Activated naive CD4-positive, alpha-beta T cell treated with anti-CD3 and anti-CD28 coated beads for 36 hours (primary cell): ENCODE measurements around the gene GFOD1. TPM values are rescaled to one million over a fixed set of nuclear protein-coding genes. Genes with fewer than 3 reads are reported as not detected.
A peak's percentile ranks its signal among the peaks of the same experiment; 100 is the strongest.

Experiments used
- CTCF ChIA-PET: fragments of 350-600 bp; sonication (Branson Sonifier 250); formaldehyde crosslinking; loops from one replicate; lab custom pipeline; 2021; ENCODE audit warnings: antibody characterized with exemption; lab: Charles Lee
- DNase-seq: peaks from one replicate; pipeline ENCODE4 v3.0.0-alpha.2; 2020
- H3K27ac Mint-ChIP-seq: one replicate; pipeline ENCODE4 v1.8.0; 2021; ENCODE audit warnings: mild to moderate bottlenecking, mixed read lengths
- H3K27me3 Mint-ChIP-seq: one replicate; pipeline ENCODE4 v1.8.0; 2021; ENCODE audit warnings: low read depth, mixed read lengths
- H3K36me3 Mint-ChIP-seq: one replicate; pipeline ENCODE4 v1.8.0; 2021; ENCODE audit warnings: low read depth, mixed read lengths
- H3K4me1 Mint-ChIP-seq: one replicate; pipeline ENCODE4 v1.8.0; 2021; ENCODE audit warnings: low read depth, mixed read lengths
- H3K4me3 Mint-ChIP-seq: one replicate; pipeline ENCODE4 v1.8.0; 2021; ENCODE audit warnings: mild to moderate bottlenecking, moderate library complexity, mixed read lengths
- H3K9me3 Mint-ChIP-seq: one replicate; pipeline ENCODE4 v1.8.0; 2021; ENCODE audit warnings: mixed read lengths
- intact Hi-C: fragments of 100-400 bp; cut with micrococcal nuclease; formaldehyde crosslinking; loops from one replicate; pipeline ENCODE4 v1.15.1; 2023
- total RNA-seq, 2 experiments: library from RNA; stranded (reverse); gene quantifications; one replicate each; pipeline ENCODE4 v1.2.3, GENCODE V29; 2021

GFOD1 gene
- total RNA-seq, 2 experiments from 2014 or later, result 3.7 to 4.2 TPM

DNA sequence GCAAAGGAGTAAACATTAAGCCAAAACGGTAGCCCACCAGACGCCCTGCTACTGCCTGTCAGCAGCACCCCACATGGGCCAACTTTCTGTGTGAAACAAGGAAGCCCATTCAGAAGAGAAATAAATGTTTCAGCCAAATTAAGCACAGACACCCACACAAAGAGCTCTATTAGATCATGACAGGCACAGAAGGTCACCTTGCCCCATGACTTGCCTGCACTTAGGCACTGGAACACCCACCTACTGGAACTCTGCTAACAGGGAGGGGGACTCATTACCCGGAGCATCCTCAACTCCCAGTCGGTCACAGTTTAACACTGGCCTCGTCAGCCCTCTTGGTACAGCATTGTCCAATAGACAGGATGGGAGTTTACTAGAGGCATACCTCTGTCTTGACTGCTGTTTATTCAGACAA lies 31.8 kb downstream of the GFOD1 start:
- intact Hi-C loops, result loop anchor here (2.0 kb wide), 3 partner anchors 23 to 311 kb away; no protein-coding TSS in a partner anchor
- Mint-ChIP-seq H3K4me1 (peaks cover 45% of the 10 kb centered on the region), H3K27me3 (no peaks in the 10 kb centered on the region), H3K9me3 (no peaks in the 10 kb centered on the region), H3K4me3 (no peak overlapping the region), H3K27ac (peak overlapping the region; percentile 50), H3K36me3 (peaks cover 1% of the 10 kb centered on the region)
- CTCF ChIA-PET, result interaction anchor here (1.0 to 1.3 kb wide), 2 partner anchors 18 to 116 kb away, joined by 3 read pairs; no protein-coding TSS in a partner anchor
- DNase-seq, result no peak

DNA sequence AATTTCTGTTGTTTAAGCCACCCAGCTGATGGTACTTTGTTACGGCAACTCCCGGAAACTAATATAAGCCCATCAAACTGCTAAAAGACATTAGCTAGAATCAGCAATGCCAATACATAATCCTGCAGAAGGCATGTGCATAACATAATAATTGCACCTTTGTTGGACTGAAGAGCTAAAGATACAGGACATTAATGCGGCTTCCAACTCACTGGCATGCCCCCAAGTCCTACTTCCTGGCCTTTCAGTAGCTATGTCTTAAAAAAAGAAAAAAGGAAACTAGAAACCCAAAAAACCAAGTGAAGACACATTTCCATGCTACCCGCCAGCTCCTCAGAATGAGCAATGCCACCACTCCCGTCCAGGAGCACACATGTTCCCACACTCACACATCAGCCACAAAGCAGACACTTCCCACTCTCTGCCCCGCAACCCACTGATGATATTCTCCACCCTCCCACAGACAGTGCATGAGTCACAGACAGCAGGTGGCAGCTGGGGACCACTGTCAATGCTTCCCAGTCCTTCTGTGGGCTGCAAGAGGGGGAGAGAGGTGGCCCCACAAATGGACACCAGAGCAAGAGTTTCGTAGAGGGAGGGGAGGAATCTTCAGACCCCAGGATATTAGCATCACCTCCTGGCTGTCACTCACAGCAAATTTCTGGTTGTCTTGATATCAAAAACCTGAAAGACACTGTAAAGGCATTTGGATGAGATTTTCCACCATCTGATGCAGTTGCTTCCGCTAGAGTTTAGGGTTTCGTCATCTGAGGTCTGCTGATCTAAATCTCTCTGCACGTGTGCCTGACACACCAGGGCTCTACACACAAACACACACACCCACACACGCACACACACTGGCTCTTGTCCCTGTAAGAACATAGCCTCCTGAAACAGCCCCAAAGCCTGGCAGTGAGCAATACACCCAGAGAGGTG lies 32.8 kb downstream of the GFOD1 start:
- peak overlapping the region; percentile 93 for H3K27ac Mint-ChIP-seq
- H3K27me3 Mint-ChIP-seq, result no peaks in the 10 kb centered on the region
- CTCF ChIA-PET, result interaction anchor here (0.8 to 1.4 kb wide), 2 partner anchors 18 to 98 kb away, joined by 4 read pairs; no protein-coding TSS in a partner anchor
- peaks cover 3% of the 10 kb centered on the region for H3K9me3 Mint-ChIP-seq
- H3K4me3 Mint-ChIP-seq, result peak overlapping the region; percentile 46
- peak; percentile 86 for DNase-seq
- intact Hi-C loops, result loop anchor here (1.0 to 5.0 kb wide), 14 partner anchors 12 to 333 kb away; partner anchors contain the start of gene RANBP9
- H3K36me3 Mint-ChIP-seq, result peaks cover under 1% of the 10 kb centered on the region
- H3K4me1 Mint-ChIP-seq, result peaks cover 45% of the 10 kb centered on the region

DNA sequence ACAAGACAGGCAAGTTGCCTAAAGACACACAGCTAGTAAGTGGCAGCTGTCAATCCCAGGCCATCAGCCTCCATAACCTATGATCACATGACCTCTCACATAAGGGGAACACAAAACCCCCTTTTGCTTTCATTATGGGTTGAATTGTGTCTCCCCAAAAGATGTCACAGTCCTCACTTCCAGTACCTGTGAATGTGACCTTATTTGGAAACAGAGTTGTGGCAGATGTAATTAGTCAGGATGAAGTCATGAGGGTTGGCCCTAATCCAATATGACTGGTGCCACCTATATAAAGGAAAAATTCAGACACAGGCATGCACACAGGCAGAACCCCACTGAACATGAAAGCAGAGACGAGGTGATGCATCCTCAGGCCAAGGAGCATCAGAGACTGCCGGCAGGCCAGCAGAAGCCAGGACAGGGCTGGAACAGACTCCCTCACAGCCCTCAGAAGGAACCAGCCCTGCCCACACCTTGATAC lies 33.6 kb downstream of the GFOD1 start:
- no peaks in the 10 kb centered on the region for H3K27me3 Mint-ChIP-seq
- H3K4me1 Mint-ChIP-seq, result peaks cover 45% of the 10 kb centered on the region
- peaks cover 3% of the 10 kb centered on the region for H3K9me3 Mint-ChIP-seq
- DNase-seq, result peak; percentile 72
- H3K36me3 Mint-ChIP-seq, result no peaks in the 10 kb centered on the region
- CTCF ChIA-PET, result interaction anchor here (0.8 to 1.4 kb wide), 2 partner anchors 18 to 98 kb away, joined by 4 read pairs; no protein-coding TSS in a partner anchor
- intact Hi-C loops, result loop anchor here (1.0 to 5.0 kb wide), 15 partner anchors 12 to 1993 kb away; partner anchors contain the start of gene RANBP9
- H3K27ac Mint-ChIP-seq, result peak overlapping the region; percentile 93
- peak overlapping the region; percentile 46 for H3K4me3 Mint-ChIP-seq

DNA sequence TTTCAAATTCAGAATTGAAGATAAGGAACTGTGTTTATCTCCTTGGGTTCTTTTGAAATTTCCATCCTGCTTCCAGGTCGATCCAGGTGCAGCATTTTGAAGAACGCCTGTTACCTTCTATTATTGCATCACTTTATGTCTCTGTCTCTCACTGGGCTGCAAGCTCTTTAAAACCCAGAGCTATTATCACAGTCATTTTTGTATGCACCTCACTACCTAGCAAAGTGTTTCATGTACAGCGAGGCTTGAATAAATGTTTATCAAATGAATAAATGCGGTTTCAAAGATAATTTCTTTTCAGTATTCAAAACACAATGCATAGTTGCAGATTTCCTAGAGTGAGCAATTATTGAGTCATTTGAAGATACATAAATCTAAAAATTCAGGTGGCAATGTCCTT lies 34.2 kb downstream of the GFOD1 start:
- intact Hi-C loops, result loop anchor here (2.0 to 5.0 kb wide), 3 partner anchors 74 to 1992 kb away; partner anchors contain the start of gene RANBP9
- CTCF ChIA-PET, result interaction anchor here (1.4 kb wide), 1 partner anchor 17 kb away, joined by 4 read pairs; no protein-coding TSS in a partner anchor
- H3K27ac Mint-ChIP-seq, result no peak overlapping the region

DNA sequence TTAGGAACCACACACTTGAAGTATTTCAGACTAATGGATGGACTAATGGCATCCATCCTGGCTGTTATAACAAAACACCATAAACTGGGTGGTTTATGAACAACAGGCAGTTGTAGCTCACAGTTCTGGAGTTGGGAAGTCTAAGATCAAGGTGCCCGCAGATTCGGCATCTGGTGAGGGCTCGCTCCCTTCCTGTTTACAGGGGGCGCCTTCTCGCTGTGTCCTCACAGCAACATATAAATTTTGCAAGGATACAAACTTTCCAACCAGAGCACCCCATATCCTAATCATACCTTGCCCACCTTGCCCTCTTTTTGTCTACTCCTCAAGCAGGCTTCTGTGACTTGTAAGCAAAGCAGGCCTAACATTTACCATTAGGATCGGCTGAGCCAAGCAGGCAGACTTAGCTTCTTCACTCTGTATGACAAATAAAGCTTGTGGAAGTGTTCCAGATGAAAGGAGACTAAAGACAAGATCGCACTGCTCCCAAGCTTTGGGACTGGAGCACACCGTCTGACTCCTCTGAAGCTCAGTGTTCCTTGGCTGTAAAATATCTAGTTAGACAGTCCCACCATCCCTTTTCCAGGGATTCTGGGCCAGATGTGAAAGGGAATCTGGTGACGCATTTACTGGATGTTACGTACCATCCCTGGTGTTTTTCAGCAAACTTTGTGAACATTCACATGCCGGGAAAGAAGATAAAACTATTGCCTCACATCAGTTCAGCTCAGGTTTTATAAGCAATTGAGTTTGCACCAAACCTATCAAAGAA lies 34.9 kb downstream of the GFOD1 start:
- H3K4me3 Mint-ChIP-seq, result no peak overlapping the region
- no peak for DNase-seq
- peaks cover 46% of the 10 kb centered on the region for H3K4me1 Mint-ChIP-seq
- peaks cover 3% of the 10 kb centered on the region for H3K9me3 Mint-ChIP-seq
- H3K27ac Mint-ChIP-seq, result no peak overlapping the region
- CTCF ChIA-PET, result no interaction called here
- intact Hi-C loops, result loop anchor here (2.0 to 5.0 kb wide), 3 partner anchors 75 to 1992 kb away; partner anchors contain the start of gene RANBP9
- H3K27me3 Mint-ChIP-seq, result no peaks in the 10 kb centered on the region
- H3K36me3 Mint-ChIP-seq, result no peaks in the 10 kb centered on the region

More for the DNA sequence above, 34.2 kb downstream of the GFOD1 start:
- H3K9me3 Mint-ChIP-seq, result peaks cover 3% of the 10 kb centered on the region
- H3K36me3 Mint-ChIP-seq, result no peaks in the 10 kb centered on the region
- DNase-seq, result no peak
- H3K27me3 Mint-ChIP-seq, result no peaks in the 10 kb centered on the region
- H3K4me1 Mint-ChIP-seq, result peaks cover 45% of the 10 kb centered on the region
- no peak overlapping the region for H3K4me3 Mint-ChIP-seq

DNA sequence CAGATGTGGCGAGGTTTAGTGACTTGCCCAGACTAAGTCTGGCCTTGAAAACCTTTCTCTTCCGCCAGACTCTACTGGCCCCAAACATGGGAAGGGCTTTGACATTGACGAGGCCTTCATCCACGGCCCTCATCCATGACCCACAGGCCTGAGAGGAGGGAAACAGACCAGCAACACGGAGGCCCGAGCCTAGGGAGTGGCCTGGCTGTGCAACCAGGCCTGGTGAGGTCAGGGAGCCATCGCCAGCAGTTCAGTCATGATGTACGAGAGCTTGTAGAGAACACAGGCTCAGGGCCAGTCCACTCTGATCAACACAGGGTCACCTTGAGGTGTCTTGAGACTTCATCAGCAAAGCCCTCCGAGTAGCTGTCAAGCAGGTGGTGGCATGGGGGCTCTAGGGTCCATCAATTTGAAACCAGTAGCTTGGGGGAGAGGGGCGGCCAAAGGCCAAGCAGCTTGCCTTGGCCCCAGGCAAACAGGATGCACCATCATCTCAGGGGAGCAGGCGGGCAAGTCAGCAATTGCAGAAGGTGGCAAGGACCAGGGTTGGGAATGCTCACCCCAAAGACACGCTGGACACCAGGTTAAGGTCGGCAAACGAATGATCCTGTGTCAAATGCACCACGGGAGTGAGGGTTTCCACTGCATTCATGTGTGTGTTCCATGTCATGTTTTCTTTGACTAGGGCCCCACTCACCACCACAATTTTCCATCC lies 36.1 kb downstream of the GFOD1 start:
- H3K36me3 Mint-ChIP-seq, result no peaks in the 10 kb centered on the region
- CTCF ChIA-PET, result no interaction called here
- peaks cover 39% of the 10 kb centered on the region for H3K4me1 Mint-ChIP-seq
- H3K27me3 Mint-ChIP-seq, result no peaks in the 10 kb centered on the region
- H3K4me3 Mint-ChIP-seq, result no peak overlapping the region
- H3K27ac Mint-ChIP-seq, result no peak overlapping the region
- no peak for DNase-seq
- peaks cover 3% of the 10 kb centered on the region for H3K9me3 Mint-ChIP-seq
- intact Hi-C loops, result loop anchor here (5.0 kb wide), 2 partner anchors 76 to 261 kb away; partner anchors contain the start of gene RANBP9

DNA sequence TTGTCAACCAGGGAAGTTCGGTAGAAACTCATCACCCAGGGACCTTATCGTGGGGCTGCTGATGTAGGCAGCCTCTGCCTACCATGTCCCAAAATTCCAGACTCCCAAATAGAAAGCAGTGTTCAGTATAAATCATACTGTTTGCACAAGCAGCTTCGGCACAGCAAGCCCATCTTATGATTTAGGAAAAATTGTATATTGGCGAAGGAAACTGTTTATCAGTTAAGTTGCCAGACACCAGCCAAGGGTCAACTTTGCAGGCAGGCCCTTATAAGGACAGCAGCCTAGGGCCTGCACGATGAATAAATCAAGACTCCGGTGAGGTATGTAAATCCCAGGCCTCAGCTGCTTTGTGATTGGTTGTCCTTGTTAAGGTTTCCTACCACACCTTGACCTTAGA lies 36.8 kb downstream of the GFOD1 start:
- H3K4me1 Mint-ChIP-seq, result peaks cover 41% of the 10 kb centered on the region
- no peak for DNase-seq
- no peaks in the 10 kb centered on the region for H3K36me3 Mint-ChIP-seq
- H3K27me3 Mint-ChIP-seq, result no peaks in the 10 kb centered on the region
- intact Hi-C loops, result loop anchor here (5.0 kb wide), 2 partner anchors 77 to 262 kb away; partner anchors contain the start of gene RANBP9
- H3K27ac Mint-ChIP-seq, result no peak overlapping the region
- H3K4me3 Mint-ChIP-seq, result no peak overlapping the region
- H3K9me3 Mint-ChIP-seq, result peaks cover 3% of the 10 kb centered on the region
- CTCF ChIA-PET, result no interaction called here

DNA sequence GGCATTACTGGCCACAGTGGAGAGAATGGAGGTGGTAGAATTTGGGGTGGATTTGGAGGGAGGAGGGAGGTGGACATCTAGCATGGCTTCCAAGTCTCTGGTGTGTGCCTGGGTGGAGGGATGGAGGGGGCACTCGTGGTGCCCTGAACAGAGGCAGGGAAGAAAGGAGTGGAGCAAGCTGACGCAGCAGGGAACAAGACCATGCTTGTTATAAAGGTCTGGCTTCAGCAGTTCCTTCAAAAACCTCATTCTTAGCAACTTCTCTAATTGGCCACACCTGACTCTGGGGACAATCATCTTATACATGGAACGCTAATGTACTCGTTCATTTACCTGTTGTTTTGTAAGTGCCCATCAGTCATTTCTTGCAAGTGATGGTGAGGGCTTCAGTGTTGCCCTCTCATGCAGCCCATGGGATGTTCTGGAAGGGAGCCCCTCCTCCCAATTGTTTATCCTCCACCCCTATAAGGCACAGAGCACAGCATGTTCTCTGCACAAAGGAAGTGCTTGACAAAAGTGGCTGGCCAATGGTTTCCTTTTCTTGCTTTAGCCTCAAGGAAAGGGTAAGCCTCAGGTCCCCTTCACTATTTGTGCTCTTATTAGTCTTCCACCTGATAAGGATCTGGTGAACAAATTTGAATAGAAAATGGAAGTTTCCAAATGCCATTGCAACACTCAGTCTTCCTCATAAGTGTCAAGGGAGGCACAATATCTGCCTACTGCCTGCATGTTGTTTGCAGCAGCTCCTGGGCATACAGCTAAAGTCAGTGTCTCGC lies 39.3 kb downstream of the GFOD1 start:
- CTCF ChIA-PET, result interaction anchor here (1.1 kb wide), 1 partner anchor 17 kb away, joined by 3 read pairs; no protein-coding TSS in a partner anchor
- intact Hi-C loops, result no loop called here
- DNase-seq, result no peak

DNA sequence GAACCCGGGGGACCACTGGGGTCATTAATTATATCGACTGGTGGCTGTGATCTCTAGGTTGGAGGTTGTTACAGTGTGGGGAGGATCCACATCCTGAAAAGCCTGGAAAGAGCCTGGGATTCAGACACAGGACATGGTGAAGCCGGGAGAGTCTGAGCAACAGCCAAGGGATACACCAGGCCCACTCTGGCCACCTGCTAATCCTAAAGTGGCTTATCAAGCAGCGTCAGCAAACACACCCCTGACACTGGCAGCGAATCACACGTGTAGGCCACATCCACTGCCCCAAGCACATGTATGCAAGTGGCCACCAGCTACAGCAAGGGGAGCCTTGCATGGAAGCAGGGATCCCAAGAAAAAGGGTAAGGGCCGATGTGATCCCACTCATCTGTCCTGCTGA lies 41.0 kb downstream of the GFOD1 start:
- intact Hi-C loops, result no loop called here
- CTCF ChIA-PET, result no interaction called here
- Mint-ChIP-seq H3K4me3 (no peak overlapping the region), H3K27me3 (no peaks in the 10 kb centered on the region), H3K36me3 (peaks cover 2% of the 10 kb centered on the region), H3K9me3 (peaks cover 5% of the 10 kb centered on the region), H3K4me1 (peaks cover 22% of the 10 kb centered on the region), H3K27ac (no peak overlapping the region)
- DNase-seq, result no peak

More for the DNA sequence above, 39.3 kb downstream of the GFOD1 start:
- Mint-ChIP-seq H3K9me3 (peaks cover 5% of the 10 kb centered on the region), H3K27ac (no peak overlapping the region), H3K36me3 (peaks cover 2% of the 10 kb centered on the region), H3K4me3 (no peak overlapping the region), H3K4me1 (peaks cover 26% of the 10 kb centered on the region), H3K27me3 (no peaks in the 10 kb centered on the region)

DNA sequence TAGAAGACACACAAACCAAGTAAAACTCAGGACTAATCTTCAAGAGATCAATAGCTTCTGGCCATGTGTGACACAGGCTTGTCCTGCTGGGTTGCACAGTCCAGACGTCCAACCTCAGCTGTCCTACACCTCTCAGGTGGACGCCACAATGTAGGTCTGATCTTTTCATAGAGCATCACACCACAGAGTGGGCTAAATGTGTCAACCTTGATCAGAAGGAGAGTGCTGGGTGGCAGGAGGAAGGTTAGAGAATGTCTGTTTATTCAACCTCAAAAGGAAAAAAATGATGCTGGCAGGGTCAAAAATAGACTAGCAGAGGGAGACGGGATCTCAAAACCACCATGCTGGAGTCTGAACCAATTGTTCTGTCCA lies 41.7 kb downstream of the GFOD1 start:
- Mint-ChIP-seq H3K27me3 (no peaks in the 10 kb centered on the region), H3K4me3 (no peak overlapping the region), H3K36me3 (peaks cover 2% of the 10 kb centered on the region), H3K27ac (no peak overlapping the region), H3K4me1 (peaks cover 22% of the 10 kb centered on the region), H3K9me3 (peaks cover 5% of the 10 kb centered on the region)
- intact Hi-C loops, result no loop called here
- no peak for DNase-seq
- CTCF ChIA-PET, result interaction anchor here (0.8 kb wide), 1 partner anchor 104 kb away, joined by 3 read pairs; no protein-coding TSS in a partner anchor
